ENCODE measurements around the gene ACOX3. TPM values are rescaled to one million over a fixed set of nuclear protein-coding genes. Genes with fewer than 3 reads are reported as not detected.

Gene ACOX3
- total and polyA plus RNA-seq, 9 of the 15 experiments (the other 6 are each of a cell fraction or from before 2014, with no cell fraction given), result 0.68 to 7.3 (median 3.7) TPM

GRCh38 chr4:8336412-8337075 is 104.0 kb downstream of the ACOX3 start (continued):
- TF ChIP-seq ZNF395 (CRISPR knock-in tag; IDR thresholded peaks at IDR 0.05), result peak; percentile 90
- TF ChIP-seq CBX3 (IDR thresholded peaks at IDR 0.05; ENCODE audit: borderline replicate concordance in 1 of 2, low read length in 2 of 2), result no peak
- TF ChIP-seq GATAD2A (IDR thresholded peaks at IDR 0.05), result 0 out of 2 replicates have a peak, but pooled peaks have one; percentile 39
- peak; percentile 99 for TF ChIP-seq SMARCA4 (IDR thresholded peaks at IDR 0.05)
- peak; percentile 78 for TF ChIP-seq GABPB1 (CRISPR knock-in tag; IDR thresholded peaks at IDR 0.05)
- peak; percentile 69; the same call in 1 of the 2 replicates for TF ChIP-seq RUNX1 (IDR thresholded peaks at IDR 0.05; ENCODE audit: low read depth)
- 0 out of 2 replicates have a peak, but pooled peaks have one; percentile 61 for TF ChIP-seq ZBTB17 (CRISPR knock-in tag; IDR thresholded peaks at IDR 0.05)
- peak; percentile 95 for TF ChIP-seq EP300 (IDR thresholded peaks at IDR 0.05; ENCODE audit: low read length)
- no peak for TF ChIP-seq BRF1 (IDR thresholded peaks at IDR 0.05; ENCODE audit: borderline replicate concordance, extremely low read depth, insufficient read length)
- TF ChIP-seq DIDO1 (tag; IDR thresholded peaks at IDR 0.05; ENCODE audit: low read depth), result no peak
- no peak for TF ChIP-seq CBX2 (IDR thresholded peaks at IDR 0.05; ENCODE audit: insufficient read depth, low read length, poor library complexity, severe bottlenecking)
- TF ChIP-seq ZNF507 (tag; conservative IDR thresholded peaks at IDR 0.05), result no peak
- no peak for TF ChIP-seq ZBTB40 (IDR thresholded peaks at IDR 0.05)
- no peak for TF ChIP-seq ZBTB40 (CRISPR knock-in tag; IDR thresholded peaks at IDR 0.05)
- TF ChIP-seq BRCA1 (IDR thresholded peaks at IDR 0.05), result no peak
- TF ChIP-seq BRCA1 (CRISPR knock-in tag; IDR thresholded peaks at IDR 0.05), result no peak
- no peak for TF ChIP-seq NR2C1 (IDR thresholded peaks at IDR 0.05)
- TF ChIP-seq NR2C1 (tag; IDR thresholded peaks at IDR 0.05), result peak; percentile 72
- no peak for TF ChIP-seq ZNF41 (CRISPR knock-in tag; conservative IDR thresholded peaks at IDR 0.05)
- no peak for TF ChIP-seq SRSF7 (optimal IDR thresholded peaks at IDR 0.05; ENCODE audit: low read depth, low read length)
- peak; percentile 83 for TF ChIP-seq CEBPB (tag; IDR thresholded peaks at IDR 0.05)

Measured in K562 (cell line).